ENCODE data around the gene HYAL2. TPM values are rescaled to one million over a fixed set of nuclear protein-coding genes. Genes with fewer than 3 reads are reported as not detected.

HYAL2 gene
- total RNA-seq (100 to 1,000 TPM in 1 of 2 donors, 10 to 100 TPM in 1; 90.9 to 111 TPM), polyA plus RNA-seq (ENCODE audit: insufficient read depth, low read depth, low replicate concordance) (58.6 TPM)
- long read RNA-seq, donor 1, full-length matches to known transcripts, result 42 of 42 reads
- long read RNA-seq, donor 1, partial matches to known transcripts, result 0 of 42 reads
- long read RNA-seq, donor 1, other reads (novel, unspliced or antisense), result 0 of 42 reads
- long read RNA-seq, donor 2, full-length matches to known transcripts, result 30 of 30 reads
- long read RNA-seq, donor 2, partial matches to known transcripts, result 0 of 30 reads
- long read RNA-seq, donor 2, other reads (novel, unspliced or antisense), result 0 of 30 reads

GRCh38 chr3:50322386-50323091, at the start of gene HYAL2:
TSS of gene HYAL2 (minus strand) at chr3:50322745. CDS start at chr3:50320489, 2,256 bp downstream.
- H3K27ac ChIP-seq, result peak within 1 kb of the TSS; percentile 93 to 96
- 3 to 8% methylated on average over 6 to 31 of the region's 31 CpGs for whole genome bisulfite sequencing, 2 donors
- peak; percentile 64 for DNase-seq
- TF ChIP-seq POLR2A (IDR thresholded peaks at IDR 0.05), result no peak
- TF ChIP-seq CTCF (IDR thresholded peaks at IDR 0.05), result no peak
- no peaks in the 10 kb centered on the region for H3K27me3 ChIP-seq
- peaks cover 52% of the 10 kb centered on the region for H3K4me1 ChIP-seq
- H3K4me3 ChIP-seq, result peak within 1 kb of the TSS; percentile 76 to 82
- intact Hi-C loops (cut with DNase I; ENCODE audit: low total_unique reads), result loop anchor here (10.0 kb wide), 1 partner anchor 68 kb away; no protein-coding TSS in a partner anchor
- no peaks in the 10 kb centered on the region for H3K9me3 ChIP-seq
- no peaks in the 10 kb centered on the region for H3K36me3 ChIP-seq (ENCODE audit: low read depth, missing control alignments)

GRCh38 chr3:50371133-50371685, 48.7 kb upstream of the HYAL2 start:
- DNase-seq, result no peak
- no peak overlapping the region for H3K27ac ChIP-seq
- no peak for TF ChIP-seq CTCF (IDR thresholded peaks at IDR 0.05)
- TF ChIP-seq POLR2A (IDR thresholded peaks at IDR 0.05), result no peak
- H3K9me3 ChIP-seq, result no peaks in the 10 kb centered on the region
- no peaks in the 10 kb centered on the region for H3K4me1 ChIP-seq
- H3K36me3 ChIP-seq (ENCODE audit: low read depth, missing control alignments), result no peaks in the 10 kb centered on the region
- no peak overlapping the region for H3K4me3 ChIP-seq
- 91 to 93% methylated on average over 3 of the region's 3 CpGs for WGBS, 2 donors
- no peaks in the 10 kb centered on the region for H3K27me3 ChIP-seq
- intact Hi-C loops (cut with DNase I; ENCODE audit: low total_unique reads), result no loop called here

DNA sequence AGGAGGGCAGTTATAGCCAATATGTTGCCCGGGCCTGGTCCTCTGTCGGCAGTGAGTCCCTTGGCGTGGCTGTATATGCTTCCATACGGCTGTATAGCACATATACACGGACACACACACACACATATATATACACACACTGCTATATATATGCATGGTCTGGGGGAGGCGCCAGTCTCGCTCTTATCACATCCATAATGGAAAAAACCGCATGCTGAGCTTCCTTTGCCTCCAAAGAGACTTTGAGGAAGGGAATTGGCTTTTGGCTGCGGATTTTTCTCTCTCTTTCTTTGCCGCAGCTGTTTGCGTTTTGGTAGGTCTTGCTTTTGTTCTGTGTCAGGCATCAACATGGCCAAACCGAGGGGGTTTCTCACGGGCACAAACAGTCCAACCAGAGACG, 48.0 kb upstream of the HYAL2 start:
- H3K36me3 ChIP-seq (ENCODE audit: low read depth, missing control alignments), result no peaks in the 10 kb centered on the region
- no peaks in the 10 kb centered on the region for H3K4me1 ChIP-seq
- intact Hi-C loops (cut with DNase I; ENCODE audit: low total_unique reads), result no loop called here
- H3K4me3 ChIP-seq, result no peak overlapping the region
- no peak for TF ChIP-seq CTCF (IDR thresholded peaks at IDR 0.05)
- no peak for TF ChIP-seq POLR2A (IDR thresholded peaks at IDR 0.05)
- H3K27me3 ChIP-seq, result no peaks in the 10 kb centered on the region
- H3K27ac ChIP-seq, result no peak overlapping the region
- DNase-seq, result no peak
- no peaks in the 10 kb centered on the region for H3K9me3 ChIP-seq
- 63 to 71% methylated on average over 14 of the region's 14 CpGs for WGBS, 2 donors

GRCh38 chr3:50369012-50369670, 46.6 kb upstream of the HYAL2 start:
- H3K9me3 ChIP-seq, result no peaks in the 10 kb centered on the region
- TF ChIP-seq CTCF (IDR thresholded peaks at IDR 0.05) (no peak), POLR2A (IDR thresholded peaks at IDR 0.05) (no peak)
- no peak overlapping the region for H3K27ac ChIP-seq
- intact Hi-C loops (cut with DNase I; ENCODE audit: low total_unique reads), result loop anchor here (10.0 kb wide), 1 partner anchor 176 kb away; no protein-coding TSS in a partner anchor
- H3K36me3 ChIP-seq (ENCODE audit: low read depth, missing control alignments), result no peaks in the 10 kb centered on the region
- WGBS, 2 donors, result 79 to 86% methylated on average over 7 to 9 of the region's 9 CpGs
- DNase-seq, result no peak
- H3K4me3 ChIP-seq, result no peak overlapping the region
- no peaks in the 10 kb centered on the region for H3K27me3 ChIP-seq
- peaks cover 7% of the 10 kb centered on the region for H3K4me1 ChIP-seq

All from testis (tissue), 5 donors.